ENCODE results near the gene SYT15. TPM values are rescaled to one million over a fixed set of nuclear protein-coding genes. Genes with fewer than 3 reads are reported as not detected.

SYT15 gene
- total RNA-seq, 1 experiment from 2014 or later, result 0.59 TPM

DNA sequence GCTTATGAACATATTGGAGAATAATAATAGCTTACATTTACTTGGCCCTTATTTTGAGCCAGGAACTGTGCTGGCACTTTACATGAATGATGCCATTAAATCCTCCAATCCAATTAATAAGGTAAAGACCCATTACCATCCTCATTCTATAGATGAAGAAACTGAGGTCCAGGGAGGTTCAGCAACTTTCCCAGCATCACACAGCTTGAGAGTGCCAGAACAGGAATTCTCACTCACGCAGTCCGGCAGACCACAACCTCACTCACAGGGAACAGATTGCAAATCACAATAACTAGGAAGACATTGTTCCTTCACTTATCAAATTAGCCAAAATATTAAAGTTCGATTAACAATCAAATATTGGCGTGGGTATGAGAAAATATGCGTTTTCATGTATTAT, 40.8 kb upstream of the SYT15 start:
- Histone ChIP-seq H3K79me1 (ENCODE audit: insufficient read depth, low read depth, low read length, poor library complexity, severe bottlenecking) (no peaks in the 10 kb centered on the region), H2AK5ac (ENCODE audit: insufficient read length, low read length) (no peak overlapping the region), H2BK120ac (ENCODE audit: low read depth, low read length, poor library complexity, severe bottlenecking) (no peak overlapping the region), H3T11ph (ENCODE audit: low read length) (no peak overlapping the region), H3K14ac (ENCODE audit: insufficient read depth, low read length) (no peak overlapping the region), H3K56ac (ENCODE audit: insufficient read length, low read depth, low read length) (no peak overlapping the region), H2AFZ (ENCODE audit: low read length) (no peak overlapping the region), H2BK12ac (ENCODE audit: insufficient read length, low read depth, low read length) (no peak overlapping the region), H4K5ac (ENCODE audit: insufficient read length, low read depth, low read length) (no peak overlapping the region), H3K23me2 (ENCODE audit: insufficient read length, low read depth, low read length, poor library complexity, severe bottlenecking) (peaks cover 3% of the 10 kb centered on the region), H2BK20ac (ENCODE audit: low read depth, low read length, poor library complexity, severe bottlenecking) (no peak overlapping the region), H3K4me1 (ENCODE audit: insufficient read depth, low read length) (peaks cover 11% of the 10 kb centered on the region; the same call in 1 of the 2 replicates), H3K4me2 (ENCODE audit: insufficient read depth, insufficient read length, low read length) (no peak overlapping the region), H2BK15ac (ENCODE audit: low read depth, low read length) (no peak overlapping the region), H3K27me3 (ENCODE audit: insufficient read depth, low read length) (no peaks in the 10 kb centered on the region; the same call in 1 of the 2 replicates), H3K18ac (ENCODE audit: insufficient read length, low read depth, low read length) (no peak overlapping the region), H4K91ac (ENCODE audit: insufficient read length, low read depth, low read length) (no peak overlapping the region), H3K23ac (ENCODE audit: insufficient read length, low read depth, low read length) (no peak overlapping the region), H3K9ac (ENCODE audit: extremely low read depth, insufficient read length, low read length) (no peak overlapping the region), H3K9me3 (ENCODE audit: control insufficient read depth, low read depth, low read length) (no peaks in the 10 kb centered on the region), H3K4ac (ENCODE audit: low read depth, low read length) (no peak overlapping the region), H4K20me1 (ENCODE audit: control insufficient read depth, insufficient read depth, insufficient read length) (no peaks in the 10 kb centered on the region), H4K8ac (replicated peaks; ENCODE audit: insufficient read length, low read depth, low read length) (no peak overlapping the region), H3K79me2 (ENCODE audit: insufficient read depth, low read length) (no peaks in the 10 kb centered on the region), H3K27ac (ENCODE audit: insufficient read length, low read depth, low read length) (no peak overlapping the region), H2BK5ac (ENCODE audit: insufficient read length, low read length) (no peak overlapping the region)
- H3K4me1 Mint-ChIP-seq, result peaks cover 30 to 39% of the 10 kb centered on the region in 2 experiments
- H3K9me3 Mint-ChIP-seq, result no peaks in the 10 kb centered on the region
- WGBS (ENCODE audit: extremely low coverage, insufficient read length, low lambda C conversion rate), result no CpG with 5 or more reads among the region's 5 CpGs
- DNase-seq, result no peak
- no peaks in the 10 kb centered on the region for H3K36me3 Mint-ChIP-seq (ENCODE audit: insufficient read depth in 1 of 3, low read depth in 3 of 3)
- H3K4me3 Mint-ChIP-seq, result no peak overlapping the region
- TF ChIP-seq, protein P1, sequence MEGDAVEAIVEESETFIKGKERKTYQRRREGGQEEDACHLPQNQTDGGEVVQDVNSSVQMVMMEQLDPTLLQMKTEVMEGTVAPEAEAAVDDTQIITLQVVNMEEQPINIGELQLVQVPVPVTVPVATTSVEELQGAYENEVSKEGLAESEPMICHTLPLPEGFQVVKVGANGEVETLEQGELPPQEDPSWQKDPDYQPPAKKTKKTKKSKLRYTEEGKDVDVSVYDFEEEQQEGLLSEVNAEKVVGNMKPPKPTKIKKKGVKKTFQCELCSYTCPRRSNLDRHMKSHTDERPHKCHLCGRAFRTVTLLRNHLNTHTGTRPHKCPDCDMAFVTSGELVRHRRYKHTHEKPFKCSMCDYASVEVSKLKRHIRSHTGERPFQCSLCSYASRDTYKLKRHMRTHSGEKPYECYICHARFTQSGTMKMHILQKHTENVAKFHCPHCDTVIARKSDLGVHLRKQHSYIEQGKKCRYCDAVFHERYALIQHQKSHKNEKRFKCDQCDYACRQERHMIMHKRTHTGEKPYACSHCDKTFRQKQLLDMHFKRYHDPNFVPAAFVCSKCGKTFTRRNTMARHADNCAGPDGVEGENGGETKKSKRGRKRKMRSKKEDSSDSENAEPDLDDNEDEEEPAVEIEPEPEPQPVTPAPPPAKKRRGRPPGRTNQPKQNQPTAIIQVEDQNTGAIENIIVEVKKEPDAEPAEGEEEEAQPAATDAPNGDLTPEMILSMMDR (conservative IDR thresholded peaks at IDR 0.05), result no peak
- H3K27ac Mint-ChIP-seq, result no peak overlapping the region
- H3K27me3 Mint-ChIP-seq (ENCODE audit: low read depth), result peaks cover 26% of the 10 kb centered on the region
